B cell (primary cell): ENCODE results near the gene KCNC3. TPM values are rescaled to one million over a fixed set of nuclear protein-coding genes. Genes with fewer than 3 reads are reported as not detected.

ENCODE experiments used
- ATAC-seq: fragments of 200-7000 bp; cut with Tn5 transposase; one replicate; pipeline ENCODE4 v1.10.0; 2021; ENCODE audit warnings: low read depth, mild to moderate bottlenecking, moderate number of reproducible peaks, moderate library complexity
- CTCF ChIA-PET: fragments of 350-600 bp; sonication (Branson Sonifier 250); formaldehyde crosslinking; loops from one replicate; lab custom pipeline; 2021; ENCODE audit warnings: antibody characterized with exemption, inconsistent platforms; lab: Charles Lee
- POLR2A ChIA-PET: fragments of 350-600 bp; sonication (Branson Sonifier 250); formaldehyde crosslinking; loops from one replicate; lab custom pipeline; 2021; ENCODE audit warnings: antibody characterized with exemption; lab: Charles Lee
- DNase-seq: peaks from one replicate; pipeline ENCODE4 v3.0.0; 2013
- H2AFZ ChIP-seq: 2 replicates; pipeline ENCODE4 v1.6.1; 2012; ENCODE audit warnings: mild to moderate bottlenecking, low read depth, low read length; ENCODE audit not compliant: insufficient read depth, poor library complexity, severe bottlenecking
- H3K27ac ChIP-seq, 2 donors: 1 replicate in 1 of 2; 2 replicates in 1 of 2; pipeline ENCODE4 v1.5.1; 2012 to 2013; ENCODE audit warnings: low read length in 2 of 2, mild to moderate bottlenecking in 2 of 2, moderate library complexity in 1 of 2
- H3K27me3 ChIP-seq, 4 experiments: fragments of 200-600 bp in 1 of 4; sonication (generic) in 1 of 4; replicated peaks in 1 of 4; 1 replicate in 2 of 4; 2 replicates in 2 of 4; pipeline versions ENCODE4 v1.6.1 to v1.7.0; 2013 to 2016; ENCODE audit warnings: low read length in 3 of 4, mild to moderate bottlenecking in 2 of 4, mixed read lengths in 1 of 4, moderate library complexity in 1 of 4; ENCODE audit not compliant: insufficient read depth in 4 of 4, control insufficient read depth in 3 of 4; ENCODE audit errors: control extremely low read depth in 1 of 4
- H3K36me3 ChIP-seq, 2 experiments: replicated peaks in 1 of 2; 1 replicate in 1 of 2; 2 replicates in 1 of 2; pipeline versions ENCODE4 v1.6.1 to v1.7.1; 2013; ENCODE audit warnings: low read length in 1 of 2; ENCODE audit not compliant: insufficient read depth in 2 of 2, control insufficient read depth in 1 of 2; ENCODE audit errors: control extremely low read depth in 1 of 2, extremely low read depth in 1 of 2
- H3K4me1 ChIP-seq, 2 donors: fragments of 200-600 bp in 1 of 2; sonication (generic) in 1 of 2; 1 replicate in 1 of 2; 2 replicates in 1 of 2; pipeline versions ENCODE4 v1.5.1 to v1.6.1; 2013 to 2017; ENCODE audit warnings: low read length in 2 of 2; ENCODE audit not compliant: control insufficient read depth in 2 of 2, insufficient read depth in 2 of 2
- H3K4me2 ChIP-seq: replicated peaks from 2 replicates; pipeline ENCODE3; 2012; ENCODE audit warnings: mild to moderate bottlenecking, low read depth, low read length; ENCODE audit not compliant: poor library complexity, severe bottlenecking
- H3K4me3 ChIP-seq, 5 experiments: fragments of 200-600 bp in 1 of 5; sonication (generic) in 1 of 5; 1 replicate in 3 of 5; 2 replicates in 2 of 5; pipeline versions ENCODE4 v1.5.1 to v1.7.0; 2011 to 2016; ENCODE audit warnings: low read length in 4 of 5, mild to moderate bottlenecking in 4 of 5, low read depth in 2 of 5, control low read depth in 1 of 5, moderate library complexity in 1 of 5; ENCODE audit not compliant: insufficient read depth in 1 of 5; ENCODE audit errors: control extremely low read depth in 1 of 5, extremely low read depth in 1 of 5
- H3K79me2 ChIP-seq: fragments of 200-600 bp; sonication (generic); one replicate; pipeline ENCODE4 v1.6.0; 2016; ENCODE audit warnings: low read length; ENCODE audit not compliant: control insufficient read depth, insufficient read depth
- H3K9ac ChIP-seq: fragments of 200-600 bp; sonication (generic); 2 replicates; pipeline ENCODE4 v1.6.1; 2017; ENCODE audit warnings: mild to moderate bottlenecking, low read length, moderate library complexity
- H3K9me3 ChIP-seq, 3 donors: one replicate each; pipeline versions ENCODE4 v1.6.1 to v1.7.1; 2013; ENCODE audit warnings: low read length in 2 of 3; ENCODE audit not compliant: control insufficient read depth in 2 of 3, insufficient read depth in 1 of 3; ENCODE audit errors: control extremely low read depth in 1 of 3
- H4K20me1 ChIP-seq: 2 replicates; pipeline ENCODE4 v1.6.0; 2012; ENCODE audit warnings: mild to moderate bottlenecking, low read length; ENCODE audit not compliant: insufficient read depth, control insufficient read depth, poor library complexity, severe bottlenecking
- H3K27ac Mint-ChIP-seq: one replicate; pipeline ENCODE4 v1.8.0; 2021; ENCODE audit warnings: mixed read lengths
- H3K27me3 Mint-ChIP-seq: one replicate; pipeline ENCODE4 v1.8.0; 2021; ENCODE audit warnings: mixed read lengths
- H3K4me1 Mint-ChIP-seq: one replicate; pipeline ENCODE4 v1.8.0; 2021; ENCODE audit warnings: mixed read lengths
- H3K4me3 Mint-ChIP-seq: one replicate; pipeline ENCODE4 v1.8.0; 2021; ENCODE audit warnings: mixed read lengths
- H3K9me3 Mint-ChIP-seq: one replicate; pipeline ENCODE4 v1.8.0; 2022; ENCODE audit warnings: mixed read lengths; ENCODE audit not compliant: insufficient read depth
- CTCF ChIP-seq: fragments of 200-600 bp; IDR thresholded peaks from one replicate; pipeline ENCODE4 v1.8.0; 2022; ENCODE audit warnings: antibody characterized with exemption, mild to moderate bottlenecking
- EZH2 ChIP-seq: IDR thresholded peaks from 2 replicates; pipeline ENCODE4 v1.6.1; 2012; ENCODE audit warnings: borderline replicate concordance, low read depth, mild to moderate bottlenecking, moderate library complexity, low read length; ENCODE audit not compliant: insufficient read depth, poor library complexity, severe bottlenecking
- WGBS: methylation state at CpG from one replicate; pipeline ENCODE4 v1.1.5; 2013; ENCODE audit warnings: missing lambda C conversion rate; ENCODE audit not compliant: insufficient coverage; 5-methylcytosine and 5-hydroxymethylcytosine counted together
- intact Hi-C: fragments of 100-400 bp; cut with micrococcal nuclease; formaldehyde crosslinking; loops from one replicate; pipeline ENCODE4 v1.10.0; 2022
- polyA plus RNA-seq: library from polyadenylated mRNA; depleted of rRNA; stranded (reverse); fragments of >200 nt; gene quantifications from 2 replicates; pipeline ENCODE4 v1.2.3, GENCODE V29; 2012
- total RNA-seq, 2 donors: library from RNA; stranded (reverse); fragments of 120-200 nt in 1 of 2; gene quantifications; 1 replicate in 1 of 2; 2 replicates in 1 of 2; pipeline versions ENCODE4 v1.2.3 to v1.2.4, GENCODE V29; 2013 to 2022

The KCNC3 gene
- total and polyA plus RNA-seq, 2 donors (not counting 1 experiment from before 2014, with no cell fraction given), result 12.3 to 23.0 TPM

GRCh38 chr19:50371914-50372475 is 42.8 kb upstream of the KCNC3 start:
- peaks cover 11% of the 10 kb centered on the region for H3K79me2 ChIP-seq
- no peak for TF ChIP-seq EZH2
- TF ChIP-seq CTCF, result no peak
- 66% methylated on average over 5 of the region's 10 CpGs for WGBS
- H3K27ac ChIP-seq, result no peak overlapping the region
- ChIA-PET CTCF (no interaction called here), POLR2A (interaction anchor here (0.6 kb wide), 1 partner anchor 89 kb away, joined by 4 read pairs; no protein-coding TSS in a partner anchor)
- DNase-seq, result no peak
- Mint-ChIP-seq H3K27ac (no peak overlapping the region), H3K4me3 (no peak overlapping the region), H3K27me3 (no peaks in the 10 kb centered on the region), H3K9me3 (no peaks in the 10 kb centered on the region), H3K4me1 (peaks cover 25% of the 10 kb centered on the region)
- no peak for ATAC-seq
- no peak overlapping the region for H3K9ac ChIP-seq
- H3K4me1 ChIP-seq, result peaks cover 17 to 31% of the 10 kb centered on the region in 2 donors
- no peaks in the 10 kb centered on the region for H3K27me3 ChIP-seq
- intact Hi-C loops, result no loop called here
- no peak overlapping the region for H3K4me2 ChIP-seq
- H4K20me1 ChIP-seq, result peaks cover 2% of the 10 kb centered on the region
- no peak overlapping the region for H3K4me3 ChIP-seq
- H2AFZ ChIP-seq, result no peak overlapping the region
- no peaks in the 10 kb centered on the region for H3K36me3 ChIP-seq
- no peaks in the 10 kb centered on the region for H3K9me3 ChIP-seq
